Choroid plexus epithelial cell (primary cell): ENCODE results near the gene HRH2.
A peak's percentile ranks its signal among the peaks of the same experiment; 100 is the strongest.
"Not testable (repeated sequence)": the region's sequence is repeated elsewhere in the genome, so short reads cannot be mapped to it uniquely, and the experiment has no call there.

Experiments used
- DNase-seq: peaks from one replicate; pipeline ENCODE4 v3.0.0-alpha.2; 2010; ENCODE audit warnings: low read depth
- H3K4me3 ChIP-seq: 2 replicates; pipeline ENCODE4 v1.5.1; 2011; ENCODE audit warnings: low read depth, mild to moderate bottlenecking, control low read depth, low read length, moderate library complexity
- CTCF ChIP-seq: conservative IDR thresholded peaks from 2 replicates; pipeline ENCODE4 v1.5.1; 2011; ENCODE audit warnings: low read depth, mild to moderate bottlenecking, control low read depth, inconsistent platforms, low read length, moderate library complexity

Gene HRH2

GRCh38 chr5:175712681-175713085, 54.8 kb downstream of the HRH2 start:
- no peak overlapping the region for H3K4me3 ChIP-seq
- no peak for DNase-seq
- TF ChIP-seq CTCF: no peak

GRCh38 chr5:175713930-175714329, 56.1 kb downstream of the HRH2 start:
- H3K4me3 ChIP-seq: no peak overlapping the region
- TF ChIP-seq CTCF: no peak
- no peak for DNase-seq

DNA sequence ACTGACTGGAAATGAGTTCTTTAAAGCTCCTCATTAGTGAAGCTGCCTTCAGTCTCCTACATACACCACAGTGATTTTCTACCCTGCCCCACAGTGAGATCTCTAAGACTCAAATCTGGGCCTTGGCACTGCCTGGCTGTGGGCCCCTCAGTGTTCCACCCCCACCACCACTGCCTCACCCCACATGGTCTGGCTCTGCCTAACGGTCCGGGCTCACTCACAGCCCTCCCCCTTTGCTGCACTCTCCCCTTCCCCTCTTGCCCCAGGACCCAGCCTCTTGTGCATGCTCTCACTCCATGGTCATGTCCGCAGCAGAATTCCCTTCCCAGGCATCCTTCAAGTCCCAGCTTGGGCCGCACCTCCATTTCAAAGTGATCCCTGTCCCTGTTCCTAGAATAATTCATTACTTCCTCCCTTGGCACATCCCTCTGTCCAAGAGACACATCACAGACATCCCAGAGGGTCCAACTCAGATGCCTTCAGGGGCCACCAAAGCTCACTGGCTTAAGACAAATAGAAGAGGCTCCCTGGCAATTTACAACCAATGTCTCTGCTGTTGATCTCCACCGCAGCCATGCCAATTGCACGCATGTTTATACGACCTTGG, 56.7 kb downstream of the HRH2 start:
- no peak overlapping the region for H3K4me3 ChIP-seq
- TF ChIP-seq CTCF: no peak
- DNase-seq: no peak

DNA sequence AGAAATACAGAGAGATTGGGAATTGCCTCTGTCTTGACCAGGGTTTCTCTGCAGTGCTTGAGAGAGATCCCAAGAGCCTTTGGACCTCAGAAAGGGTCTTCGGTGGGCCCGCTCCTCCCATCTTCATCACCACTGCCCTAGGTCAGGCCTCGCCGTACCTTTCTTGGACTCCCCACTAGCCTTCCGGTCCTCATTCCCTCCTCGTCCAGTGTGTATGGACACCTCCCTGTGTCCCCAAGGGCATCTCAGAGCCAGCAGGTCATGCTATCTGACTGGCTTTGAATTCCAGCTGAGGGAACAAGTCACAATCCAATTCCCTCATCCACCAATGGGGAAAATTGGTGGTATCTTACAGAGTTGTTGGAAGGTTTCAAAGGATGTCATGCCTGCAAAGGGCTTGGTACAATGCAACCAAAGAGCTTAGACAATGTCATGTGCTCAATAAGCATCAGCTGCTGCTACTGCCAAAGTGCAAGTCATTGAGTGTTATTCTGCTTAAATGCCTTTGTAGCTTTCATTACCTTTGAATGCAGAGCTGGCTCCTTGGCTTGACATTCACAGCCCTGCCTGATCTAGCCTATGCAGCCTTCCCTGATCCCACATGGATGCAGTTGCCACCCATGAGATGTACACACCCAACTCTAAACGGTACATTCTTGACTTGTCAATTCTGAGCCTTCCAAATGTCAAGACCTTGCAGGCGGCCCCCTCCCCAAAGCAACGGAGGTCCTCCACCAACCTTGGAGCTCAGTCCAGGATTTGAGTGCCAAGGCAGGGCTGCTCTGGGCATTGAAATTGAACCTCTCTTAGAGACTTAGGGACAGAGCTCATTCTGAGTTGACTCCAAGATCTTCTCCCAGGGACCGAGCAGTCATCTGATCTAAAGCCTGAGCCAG, 58.0 kb downstream of the HRH2 start:
- no peak for TF ChIP-seq CTCF
- H3K4me3 ChIP-seq: no peak overlapping the region
- DNase-seq: no peak

DNA sequence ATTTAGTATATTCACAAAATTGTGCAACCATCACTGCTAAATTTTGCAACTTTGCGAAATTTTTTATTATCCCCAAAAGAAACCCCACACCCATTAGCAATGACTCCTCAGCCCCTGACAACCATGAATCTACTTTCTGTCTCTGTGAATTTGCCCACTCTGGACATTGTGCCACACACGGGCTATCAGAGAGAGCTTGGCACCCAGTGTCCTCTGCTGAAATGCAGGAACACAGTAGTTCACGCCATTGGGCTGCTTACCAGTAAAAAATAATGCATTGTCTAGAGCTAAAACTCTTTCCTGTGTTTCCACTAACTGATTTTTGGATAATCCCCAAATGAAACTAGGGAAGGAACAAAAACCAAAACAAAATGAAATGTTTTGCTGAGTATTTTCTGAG, 60.0 kb downstream of the HRH2 start:
- no peak for DNase-seq
- no peak for TF ChIP-seq CTCF
- no peak overlapping the region for H3K4me3 ChIP-seq

GRCh38 chr5:175718401-175719108, 60.7 kb downstream of the HRH2 start:
- DNase-seq: peak; percentile 29
- no peak overlapping the region for H3K4me3 ChIP-seq
- TF ChIP-seq CTCF: peak; percentile 59

DNA sequence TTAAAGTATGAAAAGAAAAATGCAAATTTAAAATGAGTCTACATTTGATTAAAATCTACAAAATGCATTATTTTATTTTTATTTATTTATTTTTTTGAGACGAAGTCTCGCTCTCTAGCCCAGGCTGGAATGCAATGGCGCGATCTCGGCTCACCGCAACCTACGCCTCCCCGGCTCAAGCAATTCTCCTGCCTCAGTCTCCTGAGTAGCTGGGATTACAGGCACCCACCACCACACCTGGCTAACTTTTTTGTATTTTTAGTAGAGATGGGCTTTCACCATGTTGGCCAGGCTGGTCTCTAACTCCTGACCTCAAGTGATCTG, 61.2 kb downstream of the HRH2 start:
- not testable (repeated sequence) for DNase-seq

More for the DNA sequence above, 61.2 kb downstream of the HRH2 start:
- not testable (repeated sequence) for H3K4me3 ChIP-seq
